Smooth muscle cell (in vitro differentiated cells): ENCODE data around the gene PRR5L. TPM values are rescaled to one million over a fixed set of nuclear protein-coding genes. Genes with fewer than 3 reads are reported as not detected.

ENCODE experiments used
- DNase-seq: peaks from one replicate; lab custom pipeline; 2025; ENCODE audit not compliant: unreplicated experiment; lab: John Stamatoyannopoulos, UW
- H2AFZ ChIP-seq: fragments of 200-600 bp; sonication (generic); 2 replicates; pipeline ENCODE4 v1.6.0; 2016; ENCODE audit warnings: antibody characterized with exemption, low read depth, mild to moderate bottlenecking
- H3F3A ChIP-seq: fragments of 200-600 bp; sonication (generic); 2 replicates; pipeline ENCODE4 v1.6.0; 2017; ENCODE audit warnings: antibody characterized with exemption, low read depth
- H3K27ac ChIP-seq: fragments of 200-600 bp; sonication (generic); 2 replicates; pipeline ENCODE4 v1.5.1; 2016; ENCODE audit warnings: low read depth, mild to moderate bottlenecking
- H3K27me3 ChIP-seq: fragments of 200-600 bp; sonication (generic); 2 replicates; pipeline ENCODE4 v1.6.1; 2016; ENCODE audit warnings: low read depth, mild to moderate bottlenecking
- H3K36me3 ChIP-seq: fragments of 200-600 bp; sonication (generic); 2 replicates; pipeline ENCODE4 v1.5.1; 2016; ENCODE audit warnings: low read depth
- H3K4me1 ChIP-seq: fragments of 200-600 bp; sonication (generic); 2 replicates; pipeline ENCODE4 v1.5.1; 2016; ENCODE audit warnings: low read depth
- H3K4me2 ChIP-seq: fragments of 200-600 bp; sonication (generic); 2 replicates; pipeline ENCODE4 v1.6.0; 2016; ENCODE audit warnings: mild to moderate bottlenecking
- H3K4me3 ChIP-seq: fragments of 200-600 bp; sonication (generic); 2 replicates; pipeline ENCODE4 v1.5.1; 2016; ENCODE audit warnings: mild to moderate bottlenecking
- H3K79me2 ChIP-seq: fragments of 200-600 bp; sonication (generic); 2 replicates; pipeline ENCODE4 v1.6.0; 2016; ENCODE audit warnings: low read depth, mild to moderate bottlenecking
- H3K9ac ChIP-seq: fragments of 200-600 bp; sonication (generic); 2 replicates; pipeline ENCODE4 v1.6.0; 2016; ENCODE audit warnings: low read depth
- H3K9me3 ChIP-seq: fragments of 200-600 bp; sonication (generic); replicated peaks from 2 replicates; pipeline ENCODE4 v1.5.1; 2016; ENCODE audit warnings: low read depth
- H4K20me1 ChIP-seq: fragments of 200-600 bp; sonication (generic); 2 replicates; pipeline ENCODE4 v1.6.0; 2016; ENCODE audit warnings: low read depth
- WGBS: methylation state at CpG from one replicate; pipeline ENCODE4 v1.1.7; 2016; ENCODE audit warnings: low lambda C conversion rate; 5-methylcytosine and 5-hydroxymethylcytosine counted together
- polyA plus RNA-seq: library from polyadenylated mRNA; unstranded; fragments of >200 nt; fragmentation: Nextera tagmentation; extraction: Ambion mirVana; gene quantifications from 2 replicates; pipeline ENCODE4 v1.2.1, GENCODE V29; 2016
- total RNA-seq: library from RNA; depleted of rRNA; stranded (reverse); fragments of >200 nt; gene quantifications from 2 replicates; pipeline ENCODE4 v1.2.3, GENCODE V29; 2014
- TF ChIP-seq, protein P1 (sequence below): fragments of 200-600 bp; sonication (generic); IDR thresholded peaks from 2 replicates; pipeline ENCODE4 v1.5.1; 2017; ENCODE audit warnings: borderline replicate concordance, mild to moderate bottlenecking, antibody characterized with exemption; ENCODE audit not compliant: insufficient read depth, poor library complexity, severe bottlenecking

The PRR5L gene
- total and polyA plus RNA-seq, 2 experiments from 2014 or later, result 21.4 to 41.4 TPM

DNA sequence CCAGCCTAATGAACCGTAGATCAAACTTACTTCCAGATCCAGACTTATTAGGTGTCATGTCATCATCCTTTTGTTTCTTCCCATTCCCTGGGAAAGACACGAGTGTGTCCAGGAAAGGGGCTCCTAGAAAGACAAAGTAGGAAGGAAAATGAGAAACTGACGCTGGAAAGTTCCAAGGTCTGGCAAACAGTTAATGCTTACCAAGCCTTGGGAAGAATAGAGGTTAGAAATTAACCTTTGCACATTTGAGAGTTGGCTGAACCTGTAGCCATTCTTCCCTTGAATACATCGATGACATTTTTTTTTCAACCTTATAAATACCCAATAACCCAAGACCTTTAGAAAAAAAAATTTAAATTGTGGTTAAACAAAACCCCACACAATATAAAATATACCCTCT is 136.7 kb downstream of the PRR5L start:
- 89% methylated on average over 4 of the region's 4 CpGs for WGBS
- no peak for DNase-seq
- peaks cover 25% of the 10 kb centered on the region for H3F3A ChIP-seq
- H3K4me2 ChIP-seq, result peak overlapping the region; percentile 86
- H3K4me3 ChIP-seq, result no peak overlapping the region
- H3K4me1 ChIP-seq, result peaks cover 16% of the 10 kb centered on the region
- peak overlapping the region; percentile 99 for H3K27ac ChIP-seq
- no peaks in the 10 kb centered on the region for H4K20me1 ChIP-seq
- H3K27me3 ChIP-seq, result no peaks in the 10 kb centered on the region
- no peaks in the 10 kb centered on the region for H3K36me3 ChIP-seq
- peaks cover 14% of the 10 kb centered on the region for H3K79me2 ChIP-seq
- peak overlapping the region; percentile 60 for H3K9ac ChIP-seq
- no peak overlapping the region for H2AFZ ChIP-seq
- no peaks in the 10 kb centered on the region for H3K9me3 ChIP-seq
- TF ChIP-seq, protein P1, sequence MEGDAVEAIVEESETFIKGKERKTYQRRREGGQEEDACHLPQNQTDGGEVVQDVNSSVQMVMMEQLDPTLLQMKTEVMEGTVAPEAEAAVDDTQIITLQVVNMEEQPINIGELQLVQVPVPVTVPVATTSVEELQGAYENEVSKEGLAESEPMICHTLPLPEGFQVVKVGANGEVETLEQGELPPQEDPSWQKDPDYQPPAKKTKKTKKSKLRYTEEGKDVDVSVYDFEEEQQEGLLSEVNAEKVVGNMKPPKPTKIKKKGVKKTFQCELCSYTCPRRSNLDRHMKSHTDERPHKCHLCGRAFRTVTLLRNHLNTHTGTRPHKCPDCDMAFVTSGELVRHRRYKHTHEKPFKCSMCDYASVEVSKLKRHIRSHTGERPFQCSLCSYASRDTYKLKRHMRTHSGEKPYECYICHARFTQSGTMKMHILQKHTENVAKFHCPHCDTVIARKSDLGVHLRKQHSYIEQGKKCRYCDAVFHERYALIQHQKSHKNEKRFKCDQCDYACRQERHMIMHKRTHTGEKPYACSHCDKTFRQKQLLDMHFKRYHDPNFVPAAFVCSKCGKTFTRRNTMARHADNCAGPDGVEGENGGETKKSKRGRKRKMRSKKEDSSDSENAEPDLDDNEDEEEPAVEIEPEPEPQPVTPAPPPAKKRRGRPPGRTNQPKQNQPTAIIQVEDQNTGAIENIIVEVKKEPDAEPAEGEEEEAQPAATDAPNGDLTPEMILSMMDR, result no peak

DNA sequence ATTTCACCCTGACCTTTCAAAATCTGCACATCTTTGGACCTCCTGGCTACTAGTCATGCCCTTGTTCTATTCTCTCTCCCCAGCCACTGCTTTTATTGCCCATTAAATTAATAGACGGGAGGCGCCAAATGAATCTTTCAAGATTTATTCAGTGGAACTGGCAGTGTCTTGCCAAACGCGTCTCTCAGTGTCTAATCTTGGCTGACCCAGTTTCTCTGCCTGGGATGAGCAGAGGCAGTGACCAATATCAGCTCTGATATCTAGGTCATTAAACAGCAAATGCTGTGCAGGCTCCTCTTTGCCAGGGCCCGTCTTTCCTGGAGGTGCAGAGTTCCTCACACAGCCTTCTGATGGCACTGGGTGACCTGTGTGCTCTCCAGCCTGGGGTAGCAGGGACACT is 140.0 kb downstream of the PRR5L start:
- TF ChIP-seq, protein P1, result no peak
- Histone ChIP-seq H3K4me3 (no peak overlapping the region), H3K79me2 (no peaks in the 10 kb centered on the region), H3K4me2 (no peak overlapping the region), H3K27me3 (no peaks in the 10 kb centered on the region), H3F3A (peaks cover 10% of the 10 kb centered on the region), H4K20me1 (no peaks in the 10 kb centered on the region), H3K9me3 (no peaks in the 10 kb centered on the region), H3K9ac (no peak overlapping the region), H3K36me3 (no peaks in the 10 kb centered on the region), H3K4me1 (peaks cover 9% of the 10 kb centered on the region), H3K27ac (no peak overlapping the region), H2AFZ (no peak overlapping the region)
- DNase-seq, result no peak
- 84% methylated on average over 5 of the region's 5 CpGs for WGBS

GRCh38 chr11:36436589-36436988 is 140.5 kb downstream of the PRR5L start:
- Histone ChIP-seq H3K9ac (no peak overlapping the region), H3K27me3 (no peaks in the 10 kb centered on the region), H3K4me1 (peaks cover 4% of the 10 kb centered on the region), H3K4me2 (no peak overlapping the region), H3K27ac (no peak overlapping the region), H3K36me3 (no peaks in the 10 kb centered on the region), H3F3A (peaks cover 4% of the 10 kb centered on the region), H2AFZ (no peak overlapping the region), H3K9me3 (no peaks in the 10 kb centered on the region), H3K79me2 (no peaks in the 10 kb centered on the region), H3K4me3 (no peak overlapping the region), H4K20me1 (no peaks in the 10 kb centered on the region)
- no peak for DNase-seq
- TF ChIP-seq, protein P1, result no peak
- 98% methylated on average over 2 of the region's 2 CpGs for WGBS

- Histone ChIP-seq H2AFZ (no peak overlapping the region), H3K36me3 (no peaks in the 10 kb centered on the region), H3K4me3 (no peak overlapping the region), H3K79me2 (no peaks in the 10 kb centered on the region), H3K9me3 (no peaks in the 10 kb centered on the region), H3K27ac (no peak overlapping the region), H3F3A (peaks cover 3% of the 10 kb centered on the region), H4K20me1 (no peaks in the 10 kb centered on the region), H3K9ac (no peak overlapping the region), H3K27me3 (no peaks in the 10 kb centered on the region), H3K4me1 (peaks cover under 1% of the 10 kb centered on the region), H3K4me2 (no peak overlapping the region)
- WGBS, result 93% methylated on average over 3 of the region's 3 CpGs
- DNase-seq, result no peak
- TF ChIP-seq, protein P1, result no peak
These were observed 141.3 kb downstream of the PRR5L start for GRCh38 chr11:36437413-36437812.
